Fibroblast of skin of right biceps (primary cell): Measurements from ENCODE around the gene MAK.
"Not testable (repeated sequence)": the region's sequence is repeated elsewhere in the genome, so short reads cannot be mapped to it uniquely, and the experiment has no call there.

Source experiments
- DNase-seq: peaks from one replicate; pipeline ENCODE4 v3.0.0-alpha.2; 2013

Gene MAK, protein sequence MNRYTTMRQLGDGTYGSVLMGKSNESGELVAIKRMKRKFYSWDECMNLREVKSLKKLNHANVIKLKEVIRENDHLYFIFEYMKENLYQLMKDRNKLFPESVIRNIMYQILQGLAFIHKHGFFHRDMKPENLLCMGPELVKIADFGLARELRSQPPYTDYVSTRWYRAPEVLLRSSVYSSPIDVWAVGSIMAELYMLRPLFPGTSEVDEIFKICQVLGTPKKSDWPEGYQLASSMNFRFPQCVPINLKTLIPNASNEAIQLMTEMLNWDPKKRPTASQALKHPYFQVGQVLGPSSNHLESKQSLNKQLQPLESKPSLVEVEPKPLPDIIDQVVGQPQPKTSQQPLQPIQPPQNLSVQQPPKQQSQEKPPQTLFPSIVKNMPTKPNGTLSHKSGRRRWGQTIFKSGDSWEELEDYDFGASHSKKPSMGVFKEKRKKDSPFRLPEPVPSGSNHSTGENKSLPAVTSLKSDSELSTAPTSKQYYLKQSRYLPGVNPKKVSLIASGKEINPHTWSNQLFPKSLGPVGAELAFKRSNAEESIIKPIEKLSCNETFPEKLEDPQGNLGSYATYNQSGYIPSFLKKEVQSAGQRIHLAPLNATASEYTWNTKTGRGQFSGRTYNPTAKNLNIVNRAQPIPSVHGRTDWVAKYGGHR

DNA sequence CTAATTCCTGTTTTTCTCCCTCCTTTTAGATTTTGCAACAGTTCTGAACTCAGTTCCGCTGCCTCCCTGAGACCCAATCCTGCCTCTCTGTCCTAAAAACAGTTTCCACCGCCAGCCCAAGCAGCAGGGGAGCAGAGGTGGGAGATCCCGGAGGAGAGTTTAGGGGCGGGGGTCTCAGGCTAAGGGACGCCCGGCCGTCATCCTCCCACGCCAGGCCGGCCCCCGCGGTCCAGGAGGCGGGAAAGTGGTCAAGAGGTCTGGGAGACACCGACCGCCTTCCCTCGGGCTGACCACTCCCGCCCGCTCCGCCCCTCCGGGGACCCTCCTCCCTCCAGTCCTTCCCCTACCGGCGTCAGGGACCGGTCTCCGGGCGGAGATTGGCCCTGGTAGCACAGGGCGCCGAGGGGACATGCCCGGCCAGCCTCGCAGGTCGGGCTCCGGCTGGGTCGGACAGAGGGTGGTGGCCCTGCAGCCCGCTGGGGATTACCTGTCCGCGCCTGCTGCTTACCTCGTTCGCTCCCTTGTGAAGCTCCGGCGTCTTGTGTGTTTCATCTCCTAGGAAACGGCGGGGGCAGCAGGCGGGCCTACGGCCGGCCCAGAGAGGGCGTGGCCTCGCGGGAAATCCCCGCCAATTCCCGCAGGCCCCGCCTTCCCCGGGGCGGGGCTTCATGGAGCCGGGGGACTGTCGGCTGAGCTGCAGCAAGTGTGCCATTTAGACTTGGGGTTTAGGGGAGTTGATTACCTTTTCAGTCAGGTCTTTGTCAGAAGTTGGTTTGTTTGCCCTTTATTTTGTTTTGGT lies at the start of gene MAK:
MAK (minus strand) TSS at position 545 of the 799 bp plus-strand sequence. CDS start 7,891 bp downstream, outside the sequence.
- DNase-seq, result peak; percentile 70

DNA sequence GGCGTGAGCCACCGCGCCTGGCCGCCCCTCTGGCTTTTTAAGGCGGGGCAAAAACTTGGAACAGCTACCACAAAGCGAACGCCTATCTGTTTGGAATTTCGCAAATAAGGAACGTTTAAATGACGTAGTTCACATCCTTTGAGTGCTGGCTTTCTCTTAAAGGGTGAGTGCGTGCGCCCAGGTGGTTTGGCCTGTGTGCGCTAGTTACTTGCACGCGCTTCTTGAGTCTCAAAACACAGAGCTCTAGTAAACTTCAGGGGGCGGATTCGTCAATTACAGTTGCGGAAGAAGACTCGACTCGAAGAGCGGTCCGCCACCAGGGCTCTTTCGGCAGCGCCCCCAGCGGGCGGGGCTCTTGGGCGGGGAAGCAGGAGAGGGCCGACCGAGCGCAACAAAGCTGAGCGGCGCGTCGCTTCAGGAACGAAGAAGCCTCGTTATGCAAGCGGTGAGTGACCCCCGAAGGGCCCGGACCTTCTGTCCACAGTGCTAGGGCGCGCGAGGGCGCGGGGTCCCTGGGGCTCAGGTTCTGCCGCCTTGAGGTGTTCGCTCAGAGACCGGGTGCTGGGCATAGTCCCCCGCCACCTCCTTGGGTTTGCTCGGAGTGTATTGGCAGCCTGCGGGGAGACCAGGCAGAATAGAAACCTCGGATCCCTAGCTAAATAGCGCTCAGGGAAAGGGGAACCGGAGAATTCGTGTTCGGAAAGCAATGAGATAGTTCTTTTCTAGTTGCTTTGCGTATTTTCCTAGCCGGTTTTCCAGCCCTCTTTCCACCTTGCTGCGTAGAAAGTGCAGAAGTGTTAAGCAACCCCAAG lies 48.6 kb upstream of the MAK start, which contains the start of gene SYCP2L:
SYCP2L (plus strand) TSS at position 362 of the 812 bp plus-strand sequence; CDS start at position 437, 75 bp downstream.
- peak; percentile 73 for DNase-seq

DNA sequence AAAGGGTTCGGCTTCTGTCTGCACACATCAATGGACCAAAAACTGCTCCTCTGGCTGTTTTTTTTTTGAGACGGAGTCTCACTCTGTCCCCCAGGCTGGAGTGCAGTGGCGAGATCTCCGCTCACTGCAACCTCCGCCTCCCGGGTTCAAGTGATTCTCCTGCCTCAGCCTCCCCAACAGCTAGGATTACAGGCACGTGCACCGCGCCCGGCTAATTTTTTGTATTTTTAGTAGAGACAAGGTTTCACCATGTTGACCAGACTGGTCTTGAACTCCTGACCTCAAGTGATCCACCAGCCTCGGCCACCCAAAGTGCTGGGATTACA lies 48.0 kb upstream of the MAK start:
- not testable (repeated sequence) for DNase-seq

DNA sequence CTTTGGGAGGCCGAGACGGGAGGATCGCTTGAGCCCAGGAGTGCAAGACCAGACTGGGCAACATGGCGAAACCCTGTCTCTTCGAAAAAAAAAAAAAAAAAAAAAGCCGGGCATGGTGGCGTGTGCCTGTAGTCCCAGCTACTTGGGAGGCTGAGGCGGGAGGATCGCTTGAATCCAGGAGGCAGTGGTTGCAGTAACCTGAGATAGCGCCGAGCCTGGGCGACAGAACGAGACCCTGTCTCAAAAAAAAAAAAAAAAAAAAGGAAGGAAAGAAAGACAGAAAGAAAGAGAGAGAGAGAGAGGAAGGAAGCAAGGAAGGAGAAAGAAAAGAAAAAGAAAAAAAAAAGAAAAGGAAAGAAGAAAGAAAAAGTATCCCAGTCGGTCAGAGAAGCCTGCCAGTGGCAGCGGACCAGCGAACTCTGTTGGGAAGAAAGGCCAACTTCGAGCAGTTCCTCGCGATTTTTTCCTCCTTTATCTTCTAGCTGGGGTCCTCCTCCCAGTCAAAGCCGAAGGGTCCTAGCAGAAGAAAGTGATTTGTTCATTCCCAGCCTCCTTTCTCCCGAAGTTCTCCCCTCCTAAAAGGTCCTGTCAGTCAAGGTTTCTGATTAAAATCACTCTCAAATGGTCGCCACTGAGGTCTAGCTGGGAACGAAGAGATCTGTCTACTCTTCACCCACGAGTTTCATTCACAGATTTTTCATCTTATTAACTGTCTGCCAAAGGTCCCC lies 46.1 kb upstream of the MAK start:
- no peak for DNase-seq

DNA sequence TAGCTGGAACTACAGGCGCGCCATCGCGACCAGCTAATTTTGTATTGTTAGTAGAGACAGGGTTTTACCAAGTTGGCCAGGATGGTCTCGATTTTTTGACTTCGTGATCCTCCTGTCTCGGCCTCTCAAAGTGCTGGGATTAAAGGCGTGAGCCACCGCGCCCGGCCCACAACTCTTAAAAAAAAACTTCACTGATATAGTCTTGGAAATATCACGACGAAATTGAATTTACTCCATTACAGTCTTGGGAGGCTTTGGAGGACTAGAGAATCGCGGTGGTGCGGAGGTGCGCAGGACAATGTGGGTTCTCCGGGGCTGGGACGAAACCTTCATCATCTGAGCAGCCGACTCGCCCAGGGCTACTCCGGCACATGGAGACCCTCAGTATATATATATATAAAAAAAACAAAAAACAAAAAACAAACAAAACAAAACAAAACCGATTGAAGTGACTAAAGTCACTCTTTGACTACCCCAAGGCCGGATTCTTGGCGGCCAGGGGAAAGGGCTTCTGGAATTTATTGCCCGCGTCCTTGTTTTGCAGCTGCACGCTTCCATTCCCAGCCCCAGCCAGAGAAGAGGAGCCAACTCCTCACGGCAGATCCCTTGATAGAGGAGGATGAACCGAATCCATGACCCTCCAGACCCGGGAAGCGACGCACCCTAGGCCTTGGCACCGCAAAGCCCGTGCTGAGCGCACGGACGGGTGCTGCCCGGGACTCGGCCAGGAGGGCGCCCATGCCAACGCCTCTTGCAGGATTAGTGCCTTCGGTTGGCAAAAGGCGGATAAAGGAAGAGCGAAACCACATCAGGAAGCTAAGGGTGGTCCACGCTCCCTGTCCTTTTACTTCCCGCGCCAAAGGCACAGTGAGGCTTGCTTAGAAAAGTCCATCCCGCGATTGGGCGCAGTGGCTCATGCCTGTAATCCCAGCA lies 45.2 kb upstream of the MAK start:
- DNase-seq, result no peak

DNA sequence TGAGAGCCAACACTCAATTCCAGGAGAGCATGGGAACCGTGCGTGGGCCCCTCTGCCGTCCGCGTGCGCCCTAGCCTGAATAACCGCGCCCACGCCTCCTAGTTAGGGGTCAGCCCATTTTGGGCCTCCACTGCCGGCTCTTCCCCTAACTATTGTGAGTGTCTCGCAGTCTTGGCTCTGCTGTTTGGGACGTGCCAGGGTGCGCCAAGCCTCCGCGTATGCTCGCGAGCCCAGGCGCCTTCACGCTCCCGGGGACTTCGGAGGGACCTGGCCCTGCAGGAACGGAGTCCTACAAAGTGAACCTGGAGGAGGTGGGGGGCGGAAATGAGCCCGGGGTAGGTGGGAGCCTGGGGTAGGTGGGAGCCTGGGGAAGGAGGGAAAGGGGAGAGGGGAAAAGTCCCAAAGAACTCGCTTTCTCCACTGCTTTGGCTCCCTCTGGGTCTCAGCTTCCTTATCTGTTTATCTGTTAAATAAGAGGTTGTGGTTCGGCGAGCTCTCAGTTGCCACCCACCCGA lies 44.4 kb upstream of the MAK start:
- DNase-seq, result no peak

DNA sequence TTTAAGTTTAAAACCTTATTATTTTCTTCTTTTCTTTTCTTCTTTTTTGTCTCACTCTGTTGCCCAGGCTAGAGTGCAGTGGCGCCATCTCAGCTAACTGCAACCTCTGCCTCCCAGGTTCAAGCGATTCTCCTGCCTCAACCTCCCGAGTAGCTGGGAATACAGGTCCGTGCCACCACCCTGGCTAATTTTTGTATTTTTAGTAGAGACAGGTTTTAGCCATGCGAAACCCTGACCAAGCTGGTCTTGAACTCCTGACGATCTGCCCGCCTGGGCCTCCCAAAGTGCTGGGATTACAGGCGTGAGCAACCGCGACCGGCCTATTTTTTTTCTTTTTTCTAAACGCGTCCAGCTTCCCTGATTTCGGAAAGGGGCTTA lies 43.9 kb upstream of the MAK start:
- DNase-seq, result not testable (repeated sequence)

DNA sequence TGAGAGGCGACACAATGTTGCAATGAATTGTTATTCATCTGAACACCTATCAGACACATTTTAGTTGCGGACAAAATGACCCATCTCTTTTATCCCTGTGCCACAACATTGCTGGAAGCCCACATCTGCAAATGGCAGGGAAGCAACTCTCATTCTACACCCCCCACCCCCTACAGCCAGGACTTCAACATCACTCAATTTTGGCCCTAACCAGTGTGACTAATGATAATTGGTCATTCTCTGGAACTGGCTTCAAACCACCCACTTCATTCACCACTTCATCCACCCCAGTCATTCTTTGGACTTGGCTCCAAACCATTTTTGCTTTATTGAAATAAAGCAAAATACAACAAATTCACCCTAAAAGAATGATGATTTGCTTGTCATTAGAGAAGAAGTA lies 42.0 kb upstream of the MAK start:
- DNase-seq, result no peak

DNA sequence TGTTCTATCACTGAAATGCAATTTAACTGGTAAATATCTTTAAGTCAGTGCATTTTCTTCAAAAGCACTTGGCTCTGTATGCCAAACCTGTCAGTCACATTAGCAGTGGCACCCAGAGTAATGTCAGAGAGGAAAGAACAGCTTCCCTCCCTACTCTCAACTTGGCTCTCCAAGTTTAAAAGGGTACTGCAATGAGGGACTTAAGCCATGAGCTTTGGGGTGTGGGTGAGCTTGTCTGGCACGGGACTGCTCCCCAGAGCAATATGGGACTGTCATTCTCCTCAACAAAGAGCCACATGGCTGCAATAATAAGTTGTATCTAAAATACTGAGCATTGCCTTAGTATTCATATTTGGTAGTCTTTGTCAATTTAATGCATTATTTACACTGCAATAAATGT lies 39.5 kb upstream of the MAK start:
- no peak for DNase-seq

DNA sequence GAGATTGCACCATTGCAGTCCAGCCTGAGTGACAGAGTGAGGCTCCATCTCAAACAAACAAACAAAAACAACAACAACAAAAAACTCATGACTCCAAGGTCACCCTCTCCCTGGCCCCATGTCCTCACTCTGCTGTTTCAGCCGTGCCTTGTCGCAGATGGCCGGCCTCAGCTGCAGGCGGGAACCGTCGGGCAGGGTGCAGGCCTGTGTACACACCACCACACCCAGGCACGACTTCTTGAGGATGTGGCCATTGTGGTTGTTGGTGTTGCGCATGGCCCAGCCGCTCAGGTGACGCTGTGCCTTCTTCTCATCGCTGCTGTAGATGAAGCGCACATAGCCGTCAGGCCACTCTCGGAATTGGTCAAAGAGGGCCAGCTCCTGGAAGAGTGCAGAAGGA lies 38.7 kb upstream of the MAK start:
- no peak for DNase-seq

DNA sequence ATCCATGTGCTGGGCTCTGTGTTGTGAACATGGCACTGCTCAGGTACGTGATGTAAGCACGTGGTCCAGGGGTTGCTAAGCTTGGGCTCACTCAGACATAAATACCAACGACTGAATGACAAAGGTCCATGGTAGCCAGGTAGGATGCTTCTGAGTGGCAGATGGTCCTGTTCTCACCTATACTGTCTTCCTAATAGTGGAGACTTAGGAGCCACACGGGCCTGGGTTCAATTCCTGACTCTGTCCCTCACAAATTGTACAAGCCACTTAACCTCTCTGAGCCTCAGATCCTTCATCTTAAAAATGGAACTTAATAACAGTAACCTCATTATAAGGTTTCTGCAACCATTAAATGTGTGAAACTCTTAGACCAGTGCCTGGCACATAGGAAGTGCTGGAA lies 36.7 kb upstream of the MAK start:
- no peak for DNase-seq

DNA sequence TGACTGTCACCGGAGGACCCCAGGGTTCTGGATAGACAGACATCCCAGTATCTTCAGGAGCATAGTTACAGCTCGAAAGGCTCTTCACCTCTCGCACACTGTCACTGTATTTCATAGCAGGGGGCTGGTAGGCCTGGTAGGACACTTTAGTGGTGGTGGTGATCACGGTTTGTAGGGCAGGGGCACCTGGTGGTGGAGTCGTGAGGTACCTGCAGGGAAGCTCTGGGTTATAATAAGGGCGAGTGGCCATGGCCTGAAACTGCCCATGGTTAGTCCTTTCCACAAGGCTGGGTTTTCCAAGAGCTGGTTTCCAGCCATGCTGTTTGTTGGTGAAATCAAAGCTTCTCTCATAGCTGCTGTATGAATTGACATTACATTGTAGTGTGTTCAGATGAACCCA lies 35.9 kb upstream of the MAK start:
- DNase-seq, result no peak

DNA sequence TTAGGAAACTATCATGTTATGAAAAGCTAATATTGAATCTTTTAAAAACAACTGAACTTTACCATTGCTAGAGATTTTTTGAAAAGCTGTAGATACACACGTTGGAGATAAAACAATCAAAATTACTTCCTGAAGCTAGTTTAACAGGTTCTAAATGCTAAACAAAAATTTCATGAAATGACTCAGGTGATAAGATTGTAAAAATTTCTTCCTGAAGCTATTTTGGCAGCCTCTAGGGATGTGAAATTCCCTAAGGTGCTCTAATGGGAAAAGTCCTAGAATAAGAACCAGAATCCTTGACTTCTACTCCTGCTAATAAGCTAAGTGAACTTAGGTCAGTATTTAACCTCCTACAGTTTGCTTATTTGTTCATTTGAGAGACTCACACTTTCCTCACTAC lies 35.0 kb upstream of the MAK start:
- DNase-seq, result no peak

DNA sequence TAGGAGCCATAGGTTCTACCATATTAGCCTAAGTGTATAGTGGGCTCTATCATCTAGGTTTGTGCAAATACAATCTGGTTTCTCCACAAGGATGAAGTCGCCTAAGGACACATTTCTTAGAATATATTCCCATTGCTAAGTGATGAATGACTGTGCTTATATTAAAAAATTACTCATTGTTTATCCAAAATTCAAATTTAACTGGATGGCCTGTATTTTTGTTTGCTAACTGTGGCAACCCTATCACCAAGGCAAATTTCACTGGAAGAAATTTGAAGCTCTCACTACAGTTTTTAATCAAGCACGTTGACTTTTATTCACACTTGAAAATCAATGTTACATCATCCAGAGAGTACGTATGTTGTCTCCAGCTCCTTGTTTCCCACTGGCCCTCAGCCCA lies 29.6 kb upstream of the MAK start:
- DNase-seq, result no peak

DNA sequence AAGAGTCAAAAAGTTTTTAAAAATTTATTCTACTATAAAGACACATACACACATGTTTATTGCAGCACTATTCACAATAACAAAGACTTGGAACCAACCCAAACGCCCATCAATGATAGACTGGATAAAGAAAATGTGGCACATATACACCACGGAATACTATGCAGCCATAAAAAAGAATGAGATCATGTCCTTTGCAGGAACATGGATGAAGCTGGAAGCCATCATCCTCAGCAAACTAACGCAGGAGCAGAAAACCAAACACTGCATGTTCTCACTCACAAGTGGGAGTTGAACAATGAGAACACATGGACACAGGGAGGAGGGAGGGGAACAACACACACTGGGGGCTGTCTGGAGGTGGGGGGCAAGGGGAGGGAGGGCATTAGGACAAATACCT lies 28.4 kb upstream of the MAK start:
- not testable (repeated sequence) for DNase-seq

DNA sequence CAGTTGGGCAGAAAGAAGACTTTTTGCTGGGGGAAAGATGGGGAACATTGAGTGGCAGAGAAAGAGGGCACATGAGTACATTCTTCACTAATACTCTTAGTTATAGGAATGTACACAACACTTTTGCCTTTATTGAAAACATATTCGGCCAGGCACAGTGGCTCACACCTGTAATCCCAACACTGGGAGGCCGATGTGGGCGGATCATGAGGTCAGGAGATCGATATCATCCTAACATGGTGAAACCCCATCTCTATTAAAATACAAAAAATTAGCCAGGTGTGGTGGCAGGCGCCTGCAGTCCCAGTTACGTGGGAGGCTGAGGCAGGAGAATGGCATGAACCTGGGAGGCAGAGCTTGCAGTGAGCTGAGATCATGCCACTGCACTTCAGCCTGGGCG lies 24.7 kb upstream of the MAK start:
- DNase-seq, result not testable (repeated sequence)

DNA sequence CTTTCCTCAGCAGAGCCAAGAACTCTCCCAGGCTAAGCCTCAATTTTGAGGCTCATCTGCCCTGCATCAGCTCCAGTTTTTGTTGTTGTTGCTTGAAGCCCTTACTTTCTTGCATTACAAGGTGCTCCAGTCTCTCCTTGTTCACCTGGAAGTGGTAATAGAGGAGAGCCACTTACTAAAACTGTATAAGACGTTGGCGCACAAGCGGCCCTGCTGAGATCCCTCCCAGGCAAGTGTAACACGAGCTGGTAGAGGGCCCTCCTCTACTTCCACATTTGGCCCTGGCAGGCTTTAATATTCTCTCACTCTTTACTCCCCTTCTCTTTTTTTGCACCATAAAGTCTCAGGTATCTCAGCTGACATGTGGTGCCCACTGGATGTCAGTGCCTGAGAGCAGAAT lies 24.0 kb upstream of the MAK start:
- no peak for DNase-seq

DNA sequence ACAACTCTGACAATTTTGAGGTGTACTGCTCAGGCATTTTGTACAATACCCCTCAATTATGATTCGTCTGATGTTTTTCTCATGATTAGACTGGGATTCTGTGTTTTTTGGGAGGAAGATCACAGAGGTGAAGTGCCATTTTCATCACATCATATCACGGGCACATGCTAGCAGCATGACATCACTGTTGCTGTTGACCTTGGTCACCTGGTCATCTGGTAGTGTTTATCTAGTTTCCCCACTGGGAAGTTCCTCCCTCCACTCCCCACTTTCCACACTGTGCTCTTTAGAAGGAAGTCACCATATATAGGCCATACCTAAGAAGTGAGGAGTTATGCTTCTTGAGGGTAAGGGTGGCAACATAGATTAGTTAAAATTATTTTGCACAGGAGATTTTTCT lies 22.7 kb upstream of the MAK start:
- no peak for DNase-seq

DNA sequence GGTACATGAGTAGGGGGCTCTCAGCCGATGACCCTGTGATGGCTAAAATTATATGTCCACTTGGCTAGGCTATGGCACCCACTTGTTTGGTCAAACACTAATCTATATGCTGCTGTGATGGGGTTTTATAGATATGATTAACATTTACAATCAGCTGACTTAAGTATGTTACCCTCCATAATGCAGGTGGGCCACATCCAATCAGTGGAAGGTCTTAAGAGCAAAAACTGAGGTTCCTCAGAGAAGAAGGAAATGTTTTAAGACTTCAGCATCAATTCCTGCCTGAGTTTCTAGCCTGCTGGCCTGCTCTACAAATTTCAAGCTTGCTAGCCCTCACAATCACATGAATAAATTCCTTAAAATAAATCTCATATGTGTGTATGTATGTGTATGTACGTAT lies 18.9 kb upstream of the MAK start:
- DNase-seq, result no peak

DNA sequence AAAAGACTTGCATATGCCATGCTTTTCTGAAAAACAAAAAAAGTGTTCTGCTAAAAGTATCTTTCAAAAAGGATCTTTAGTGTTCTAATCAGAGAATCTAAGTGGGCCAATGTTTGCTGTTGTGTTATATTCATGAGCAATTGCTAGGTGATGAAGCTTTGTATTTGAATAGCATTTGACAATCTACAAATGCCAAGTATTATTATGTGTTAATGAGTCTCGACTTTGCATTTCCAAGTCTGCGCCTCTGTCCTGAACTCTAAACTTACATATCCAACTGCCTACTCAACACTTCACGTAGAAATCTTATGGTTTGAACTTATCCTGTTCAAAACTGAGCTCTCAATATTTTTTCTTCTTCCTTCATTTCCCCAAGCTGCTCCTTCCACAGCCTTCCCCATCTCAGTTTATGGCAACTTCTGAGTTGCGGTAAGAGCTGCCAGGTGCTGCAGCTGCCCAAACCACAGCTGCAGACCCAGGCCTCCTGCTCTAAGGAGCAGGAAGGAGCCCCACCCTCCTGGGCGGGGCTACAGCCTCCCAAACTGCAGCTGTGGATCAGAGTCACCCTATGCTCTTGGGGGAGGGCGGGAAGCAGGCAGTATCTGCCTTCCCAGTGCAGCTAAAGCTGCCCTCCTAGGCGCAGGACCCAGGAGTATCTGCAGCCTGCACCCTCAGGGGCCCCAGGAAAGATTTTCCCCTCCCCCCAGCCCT lies 16.7 kb upstream of the MAK start:
- no peak for DNase-seq
